Endometrial microvascular endothelial cells (primary cell): ENCODE data around the gene AATK. TPM values are rescaled to one million over a fixed set of nuclear protein-coding genes. Genes with fewer than 3 reads are reported as not detected.

Source experiments
- in situ Hi-C: cut with HindIII; loops from 2 replicates; pipeline ENCODE4 v1.10.0; 2017; ENCODE audit warnings: low sequenced_read_pairs, low pct_unique_long_range_greater_than_20kb; ENCODE audit errors: inconsistent ontology term
- total RNA-seq: library from RNA; depleted of rRNA; stranded (reverse); fragments of >200 nt; gene quantifications from one replicate; pipeline ENCODE4 v1.2.3, GENCODE V29; 2015; ENCODE audit errors: inconsistent ontology term

Gene AATK
- total RNA-seq, 1 donor from 2014 or later: 3.3 TPM

- in situ Hi-C loops: no loop called here
These were observed 1.1 kb upstream of the AATK start for GRCh38 chr17:81167194-81167524.

- in situ Hi-C loops: no loop called here
These were observed 582 bp downstream of the AATK start, which contains the start of gene PVALEF for GRCh38 chr17:81165246-81166032. Gene PVALEF, plus strand, starts transcription at chr17:81165507. Its CDS starts 15,720 bp downstream, at chr17:81181227.

GRCh38 chr17:81164371-81165245 lies 1.4 kb downstream of the AATK start:
- in situ Hi-C loops: no loop called here

GRCh38 chr17:81163703-81164370 lies 2.2 kb downstream of the AATK start:
- in situ Hi-C loops: no loop called here

- in situ Hi-C loops: no loop called here
These were observed 2.8 kb downstream of the AATK start for GRCh38 chr17:81163051-81163695.

DNA sequence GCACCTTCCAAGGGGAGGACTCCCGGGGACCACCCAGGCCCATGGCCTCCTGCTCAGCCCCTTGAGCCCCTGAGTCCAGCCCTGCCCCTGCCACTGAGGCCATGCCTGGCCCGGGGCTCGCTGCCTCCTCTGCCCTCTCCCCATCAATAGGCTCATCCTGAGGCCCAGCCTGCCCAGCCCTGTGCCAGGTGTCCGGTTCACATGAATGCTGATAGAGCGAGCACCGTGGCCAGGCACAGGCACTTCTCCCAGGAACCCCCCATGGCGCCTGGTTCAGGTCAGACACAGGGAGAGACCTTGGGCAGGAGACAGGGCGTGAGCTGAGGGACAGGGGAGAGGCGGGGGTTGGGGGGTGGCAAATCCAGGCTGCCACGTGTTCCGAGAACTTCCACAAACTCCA lies 3.5 kb downstream of the AATK start:
- in situ Hi-C loops: no loop called here

DNA sequence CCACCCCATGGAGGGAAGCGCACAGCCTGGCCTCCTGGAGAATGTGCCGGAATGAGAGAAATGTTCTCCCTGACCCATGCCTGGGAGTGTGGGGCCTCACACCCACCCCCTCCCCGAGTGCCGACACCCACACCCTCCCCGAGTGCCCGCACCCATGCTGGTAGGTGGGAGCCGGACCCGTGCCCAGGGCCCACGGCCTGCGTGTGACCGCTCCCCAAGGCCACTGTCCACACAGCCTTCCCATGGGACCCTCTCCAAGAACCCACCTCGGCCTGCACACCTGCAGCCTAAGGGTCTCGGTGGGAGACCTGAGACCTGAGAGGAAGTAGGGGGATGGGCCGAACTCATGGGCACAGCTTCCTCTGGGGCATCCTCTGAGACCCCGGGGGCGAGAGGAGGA lies 4.0 kb downstream of the AATK start:
- in situ Hi-C loops: no loop called here

- in situ Hi-C loops: no loop called here
These were observed 4.5 kb downstream of the AATK start for GRCh38 chr17:81161536-81161935.

DNA sequence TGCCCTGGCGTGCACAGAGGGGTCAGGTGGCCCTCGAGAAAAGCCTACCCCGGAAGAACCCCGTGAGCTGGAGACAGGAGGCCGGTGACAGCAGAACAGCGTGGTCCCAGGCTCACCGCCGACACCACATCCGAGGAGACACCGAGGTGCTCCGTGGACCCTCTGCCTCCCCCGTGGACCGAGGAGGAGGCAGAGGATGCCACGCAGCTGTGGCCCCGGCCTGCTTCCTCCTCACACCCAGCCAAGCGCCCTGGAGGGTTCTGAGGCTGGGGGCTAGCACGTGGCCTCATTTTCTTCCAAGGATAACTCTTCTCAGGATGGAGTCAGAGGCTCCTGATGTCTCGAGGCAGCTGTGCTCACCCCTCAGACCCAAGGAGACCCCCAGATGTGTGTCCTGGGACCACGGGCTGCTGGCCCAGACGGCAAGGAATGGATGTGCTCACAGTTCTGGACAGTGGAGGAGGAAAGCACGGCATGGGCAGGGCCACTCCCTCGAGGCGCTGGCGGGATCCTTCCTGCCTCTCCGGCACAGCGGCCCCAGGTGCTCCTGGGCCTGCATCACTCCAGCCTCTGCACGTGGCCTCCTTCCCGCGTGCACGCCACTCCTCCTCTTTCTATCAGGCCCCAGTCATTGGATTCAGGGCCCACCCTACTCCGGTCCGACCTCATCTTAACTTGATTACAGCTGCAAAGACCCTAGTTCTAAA lies 5.1 kb downstream of the AATK start:
- in situ Hi-C loops: no loop called here

DNA sequence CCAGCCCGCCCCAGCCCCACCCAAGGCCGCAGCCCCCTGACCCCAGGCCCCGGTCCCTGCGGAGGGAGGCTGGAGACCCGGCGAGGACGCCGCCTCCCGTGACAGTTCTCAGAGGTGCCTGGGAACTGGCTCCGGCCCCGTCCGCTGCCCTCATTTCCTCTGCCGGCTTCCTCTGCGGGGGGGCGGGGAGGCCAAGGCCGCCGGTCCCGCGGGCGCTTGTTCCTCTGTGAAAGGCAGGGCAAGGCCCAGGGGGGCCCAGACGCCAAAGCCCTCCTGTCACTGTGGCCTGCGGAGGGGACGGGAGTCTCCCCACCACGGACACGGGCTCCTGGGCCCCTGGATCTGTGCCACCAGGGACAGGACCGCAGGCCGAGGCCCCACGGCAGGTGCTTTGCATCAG lies 5.7 kb downstream of the AATK start:
- in situ Hi-C loops: no loop called here

DNA sequence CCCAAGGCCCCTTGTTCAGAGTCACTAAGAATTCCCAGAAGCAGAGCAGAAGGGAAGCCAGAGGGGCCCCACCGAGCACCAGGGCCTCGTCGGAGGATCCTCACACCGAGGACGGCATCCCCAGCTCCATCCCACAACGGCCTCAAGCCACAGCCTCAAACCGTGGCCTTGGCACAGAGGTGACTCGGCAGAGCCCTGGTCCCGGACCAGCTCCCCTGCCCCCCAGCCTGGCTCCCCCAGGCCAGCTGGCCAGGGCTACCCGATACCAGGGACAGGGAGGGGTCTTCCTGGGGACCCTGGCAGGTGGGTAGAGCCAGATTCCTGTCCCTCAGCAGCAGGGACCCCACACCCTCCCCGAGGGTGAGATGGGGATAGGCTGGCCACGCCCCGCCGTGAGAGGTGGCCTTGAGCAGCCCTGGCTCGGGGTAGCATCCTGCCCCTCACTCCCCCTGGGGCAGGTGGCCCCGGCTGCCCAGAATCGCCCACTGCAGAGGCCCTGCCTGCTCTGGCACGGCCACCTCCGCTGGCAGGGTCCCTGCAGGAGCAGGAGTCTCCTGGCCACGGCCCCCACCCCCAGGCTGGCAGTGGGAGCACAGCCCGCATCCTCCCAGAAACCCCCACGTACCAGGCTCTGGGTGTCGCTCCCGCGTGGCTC lies 6.3 kb downstream of the AATK start:
- in situ Hi-C loops: no loop called here

DNA sequence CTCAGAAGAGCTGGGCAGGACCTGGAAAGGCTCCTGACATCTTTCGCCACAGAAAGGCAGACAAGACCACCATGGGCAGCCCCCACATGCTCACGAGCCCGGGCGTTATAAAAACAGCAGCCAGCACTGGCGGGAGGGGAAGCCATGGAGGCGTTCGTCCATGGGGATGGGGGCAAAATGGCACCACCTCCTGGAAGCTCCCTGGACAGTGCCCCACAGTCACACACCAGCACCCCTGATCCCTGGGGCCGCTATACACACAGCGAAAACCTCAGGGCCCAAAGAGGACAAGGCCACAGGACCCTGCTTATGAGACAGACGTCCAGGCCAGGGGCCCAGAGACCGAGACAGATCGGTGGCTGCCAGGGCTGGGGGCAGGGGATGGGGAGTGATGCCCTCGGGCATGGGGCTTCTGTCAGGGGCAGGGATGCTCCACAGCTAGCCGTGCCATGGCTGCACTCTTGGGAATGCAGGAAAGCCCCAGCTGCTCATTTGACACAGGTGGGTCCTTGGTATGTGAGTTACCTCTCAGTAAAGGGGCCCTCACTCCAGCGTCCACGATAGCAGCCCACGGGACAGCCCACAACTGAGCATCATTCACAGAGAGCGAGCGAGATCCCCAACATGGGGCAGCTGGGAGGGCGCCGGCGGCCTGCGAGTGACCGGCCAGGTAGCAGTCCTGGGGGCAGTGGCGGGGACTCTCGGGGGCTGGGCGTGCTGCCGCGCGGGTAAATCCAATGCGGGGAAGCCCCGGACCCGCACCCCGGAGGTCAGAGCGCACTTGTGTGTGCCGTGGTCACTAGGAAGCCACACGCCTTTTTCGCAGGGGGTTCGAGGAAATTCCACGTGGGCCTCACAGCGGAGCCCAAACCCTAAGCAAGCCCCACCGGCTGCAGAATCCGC lies 7.1 kb downstream of the AATK start:
- in situ Hi-C loops: no loop called here

DNA sequence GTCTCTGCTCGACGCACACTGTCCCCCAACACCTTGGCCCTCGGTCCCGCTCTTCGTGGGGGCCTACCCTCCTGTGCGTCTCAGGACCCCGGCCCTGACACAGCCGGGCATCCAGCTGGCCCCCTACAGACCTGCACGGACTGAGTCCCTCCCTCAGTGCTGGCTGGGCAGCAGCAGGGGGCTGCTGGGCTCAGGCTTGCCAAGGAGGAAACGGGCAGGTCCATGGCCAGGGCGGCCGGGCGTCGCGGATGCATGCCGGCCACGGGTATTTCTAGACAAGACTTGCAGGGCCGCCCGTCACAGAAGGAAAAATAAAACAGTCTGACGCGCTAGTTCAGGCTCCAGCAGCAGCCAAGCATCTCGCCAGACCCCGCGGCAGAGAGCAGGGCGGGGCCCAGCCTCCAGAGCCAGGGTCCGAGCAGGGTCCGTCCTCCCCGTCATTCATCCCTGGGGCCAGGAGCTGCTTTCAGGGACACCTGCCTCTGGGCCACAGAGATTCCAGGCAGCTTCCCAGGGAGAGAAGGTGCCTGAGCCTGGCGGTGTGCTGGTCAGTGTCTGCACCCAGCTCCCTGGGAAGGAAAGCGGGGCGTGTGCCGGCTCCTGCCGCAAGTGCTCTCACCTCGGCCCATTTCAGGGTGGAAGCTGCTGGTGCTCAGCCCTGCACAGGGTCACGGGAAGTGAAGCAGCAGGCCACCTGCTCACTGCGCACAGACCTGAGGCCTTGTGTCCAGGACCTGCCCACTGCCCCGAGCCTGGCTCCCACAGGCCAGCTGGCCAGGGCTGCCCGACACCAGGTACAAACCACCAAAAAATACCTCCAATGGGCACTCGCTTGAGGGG lies 8.0 kb downstream of the AATK start:
- in situ Hi-C loops: no loop called here

DNA sequence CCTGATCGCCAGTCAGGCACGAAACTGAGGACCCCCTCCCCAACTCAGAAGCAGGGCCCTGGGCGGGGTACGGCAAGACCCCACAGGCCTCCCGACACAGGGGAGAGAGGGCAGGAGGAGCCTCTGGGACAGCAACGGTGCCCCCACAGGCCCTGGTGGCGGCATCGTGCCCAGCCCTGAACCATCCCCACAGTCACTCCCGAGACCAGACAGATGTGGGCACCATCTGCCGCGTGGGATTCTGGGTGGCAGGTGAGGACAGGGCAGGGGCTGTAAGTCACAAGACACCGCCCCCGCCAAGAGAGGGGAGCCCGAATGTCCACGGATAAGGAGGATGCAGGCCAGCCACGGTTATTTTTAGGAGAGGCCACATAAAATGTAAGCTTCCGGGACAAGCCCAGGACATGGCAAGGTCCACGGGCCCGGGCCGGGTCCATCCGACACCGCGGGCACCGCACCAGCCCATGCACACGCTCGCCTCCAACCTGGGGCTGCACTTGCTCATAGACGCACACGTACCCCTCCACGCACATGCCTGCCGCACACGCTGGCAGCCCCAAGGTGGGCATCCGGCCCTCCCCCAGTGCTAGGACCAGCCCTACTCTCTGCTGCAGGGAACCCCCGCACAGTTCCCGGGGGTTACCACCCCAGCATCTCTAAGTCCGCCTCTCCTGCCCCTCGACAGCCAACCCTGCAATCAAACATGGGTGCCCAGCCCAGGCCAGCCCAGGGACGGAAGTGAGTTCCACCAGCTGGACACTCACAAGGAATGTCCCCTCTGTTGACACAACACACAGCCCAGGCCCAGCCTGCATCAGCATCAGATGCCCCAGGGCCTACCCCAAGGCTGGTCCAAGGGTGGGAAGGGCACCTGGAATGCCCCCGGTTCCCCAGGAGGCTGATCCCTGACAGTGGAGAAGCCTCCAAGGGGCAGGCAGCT lies 8.9 kb downstream of the AATK start:
- in situ Hi-C loops: no loop called here

- in situ Hi-C loops: no loop called here
These were observed 11.1 kb downstream of the AATK start for GRCh38 chr17:81154961-81155360.
